Measurements from ENCODE around the gene USP7. TPM values are rescaled to one million over a fixed set of nuclear protein-coding genes. Genes with fewer than 3 reads are reported as not detected.
"Not testable (repeated sequence)": the region's sequence is repeated elsewhere in the genome, so short reads cannot be mapped to it uniquely, and the experiment has no call there.

The USP7 gene
- total and polyA plus RNA-seq, 9 donors = 28.1 to 104 (median 86.3) TPM

DNA sequence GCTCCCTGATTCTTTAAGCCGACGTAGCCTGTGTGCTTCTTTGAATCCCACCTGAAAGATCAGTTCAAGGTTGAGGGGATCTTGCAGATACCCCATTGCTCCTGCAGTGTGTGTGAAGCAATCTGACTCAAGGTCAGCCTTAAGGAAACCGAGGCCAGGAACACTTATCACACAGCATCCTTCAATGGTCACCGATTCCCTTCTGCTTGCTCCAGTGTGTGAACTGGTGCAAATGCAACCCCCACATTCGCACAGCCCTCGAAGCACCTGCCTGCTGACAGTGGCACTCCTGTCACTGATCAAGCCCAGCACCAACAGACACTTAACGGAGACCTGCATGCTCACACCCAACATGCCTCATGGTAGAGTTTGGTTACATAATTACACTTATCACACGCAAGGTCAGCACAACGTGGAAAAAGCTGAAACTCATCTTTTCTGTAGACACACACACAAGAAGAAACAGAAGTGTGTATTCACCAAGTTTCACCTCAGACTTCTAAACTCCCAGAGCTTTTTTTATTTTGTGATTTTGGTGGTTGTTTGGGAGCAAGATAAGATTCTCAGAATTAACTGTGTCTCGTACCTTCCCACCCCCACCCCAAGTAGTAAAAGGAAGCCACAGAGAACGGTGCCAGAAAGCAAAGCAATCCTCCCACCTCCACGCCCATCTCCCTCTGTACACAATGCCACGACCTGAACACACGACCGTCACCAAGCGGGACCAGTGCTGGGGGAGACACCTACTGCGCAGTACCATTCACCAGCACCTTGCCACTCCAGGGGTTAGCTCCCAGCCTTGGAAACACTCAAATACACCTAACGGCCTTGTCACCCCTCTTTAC is 44.4 kb downstream of the USP7 start:
- DNase-seq = no peak
- H3K9me3 ChIP-seq = no peaks in the 10 kb centered on the region
- 66 to 77% (median 69%) methylated on average over 18 of the region's 18 CpGs for WGBS, 3 donors
- no peak overlapping the region for H3K27ac ChIP-seq
- no peak overlapping the region for H3K4me3 ChIP-seq
- H3K27me3 ChIP-seq = no peaks in the 10 kb centered on the region
- TF ChIP-seq POLR2A (IDR thresholded peaks at IDR 0.05) = no peak
- TF ChIP-seq, protein P1, sequence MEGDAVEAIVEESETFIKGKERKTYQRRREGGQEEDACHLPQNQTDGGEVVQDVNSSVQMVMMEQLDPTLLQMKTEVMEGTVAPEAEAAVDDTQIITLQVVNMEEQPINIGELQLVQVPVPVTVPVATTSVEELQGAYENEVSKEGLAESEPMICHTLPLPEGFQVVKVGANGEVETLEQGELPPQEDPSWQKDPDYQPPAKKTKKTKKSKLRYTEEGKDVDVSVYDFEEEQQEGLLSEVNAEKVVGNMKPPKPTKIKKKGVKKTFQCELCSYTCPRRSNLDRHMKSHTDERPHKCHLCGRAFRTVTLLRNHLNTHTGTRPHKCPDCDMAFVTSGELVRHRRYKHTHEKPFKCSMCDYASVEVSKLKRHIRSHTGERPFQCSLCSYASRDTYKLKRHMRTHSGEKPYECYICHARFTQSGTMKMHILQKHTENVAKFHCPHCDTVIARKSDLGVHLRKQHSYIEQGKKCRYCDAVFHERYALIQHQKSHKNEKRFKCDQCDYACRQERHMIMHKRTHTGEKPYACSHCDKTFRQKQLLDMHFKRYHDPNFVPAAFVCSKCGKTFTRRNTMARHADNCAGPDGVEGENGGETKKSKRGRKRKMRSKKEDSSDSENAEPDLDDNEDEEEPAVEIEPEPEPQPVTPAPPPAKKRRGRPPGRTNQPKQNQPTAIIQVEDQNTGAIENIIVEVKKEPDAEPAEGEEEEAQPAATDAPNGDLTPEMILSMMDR (IDR thresholded peaks at IDR 0.05) = no peak
- no peak for TF ChIP-seq EP300 (IDR thresholded peaks at IDR 0.05)
- intact Hi-C loops (cut with DNase I) = no loop called here
- no peaks in the 10 kb centered on the region for H3K4me1 ChIP-seq (ENCODE audit: insufficient read depth)
- H3K36me3 ChIP-seq = no peaks in the 10 kb centered on the region

DNA sequence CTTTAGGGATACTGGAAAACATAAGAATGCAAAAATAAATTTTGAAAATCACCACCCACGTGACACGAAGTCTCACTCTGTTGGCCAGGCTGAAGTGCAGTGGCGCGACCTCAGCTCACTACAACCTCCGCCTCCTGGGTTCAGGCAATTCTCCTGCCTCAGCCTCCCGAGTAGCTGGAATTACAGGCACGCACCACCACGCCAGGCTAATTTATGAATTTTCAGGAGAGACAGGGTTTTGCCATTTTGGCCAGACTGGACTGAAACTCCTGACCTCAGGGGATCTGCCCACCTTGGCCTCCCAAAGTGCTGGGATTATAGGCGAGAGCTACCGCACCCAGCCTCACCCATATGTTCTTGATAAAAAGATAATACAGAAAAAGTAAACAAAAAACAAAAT is 46.4 kb downstream of the USP7 start:
- DNase-seq; H3K9me3 ChIP-seq; H3K27me3 ChIP-seq; H3K4me3 ChIP-seq; H3K4me1 ChIP-seq (ENCODE audit: insufficient read depth); intact Hi-C loops (cut with DNase I); H3K27ac ChIP-seq; H3K36me3 ChIP-seq: not testable (repeated sequence)
- WGBS, 3 donors = 93 to 95% (median 94%) methylated on average over 10 of the region's 10 CpGs

DNA sequence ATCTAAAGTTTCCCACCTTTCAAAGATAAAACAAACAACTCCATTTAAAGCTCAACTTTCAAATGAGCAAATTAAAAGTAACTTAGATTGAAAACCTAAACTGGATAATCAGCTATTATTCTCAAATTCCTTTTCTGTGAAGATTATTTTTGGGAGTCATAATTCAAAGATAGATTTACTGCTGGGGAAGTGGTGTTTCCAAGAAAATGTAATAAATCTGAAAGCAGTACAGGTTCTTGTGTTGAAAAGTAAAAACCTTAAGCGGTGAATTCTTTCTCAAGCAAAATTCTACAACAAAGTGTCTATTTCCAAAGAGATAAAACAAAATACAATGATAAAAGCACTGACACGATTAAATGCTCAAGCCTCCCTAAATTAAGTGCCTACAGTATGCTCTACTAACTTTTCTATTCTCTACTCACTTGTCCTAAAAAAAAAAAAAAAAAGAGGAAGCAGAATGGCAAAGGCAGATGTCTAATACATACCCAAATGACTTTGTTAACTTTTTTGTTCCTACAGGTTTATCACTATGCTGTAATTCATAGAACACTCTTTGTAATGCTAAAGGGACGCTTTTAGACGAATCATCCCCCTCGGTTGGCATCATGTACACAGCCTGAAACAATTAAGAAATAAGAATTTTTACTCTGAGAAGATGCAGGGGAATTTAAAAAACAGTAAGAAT is 47.0 kb downstream of the USP7 start:
- no peak for DNase-seq
- Histone ChIP-seq H3K36me3 (no peaks in the 10 kb centered on the region), H3K27me3 (no peaks in the 10 kb centered on the region), H3K4me1 (ENCODE audit: insufficient read depth) (no peaks in the 10 kb centered on the region), H3K9me3 (no peaks in the 10 kb centered on the region), H3K4me3 (no peak overlapping the region), H3K27ac (no peak overlapping the region)
- intact Hi-C loops (cut with DNase I) = no loop called here
- TF ChIP-seq EP300 (IDR thresholded peaks at IDR 0.05) (no peak), POLR2A (IDR thresholded peaks at IDR 0.05) (no peak)
- TF ChIP-seq, protein P1 (IDR thresholded peaks at IDR 0.05) = no peak
- 64 to 71% (median 71%) methylated on average over 5 of the region's 5 CpGs for WGBS, 3 donors

DNA sequence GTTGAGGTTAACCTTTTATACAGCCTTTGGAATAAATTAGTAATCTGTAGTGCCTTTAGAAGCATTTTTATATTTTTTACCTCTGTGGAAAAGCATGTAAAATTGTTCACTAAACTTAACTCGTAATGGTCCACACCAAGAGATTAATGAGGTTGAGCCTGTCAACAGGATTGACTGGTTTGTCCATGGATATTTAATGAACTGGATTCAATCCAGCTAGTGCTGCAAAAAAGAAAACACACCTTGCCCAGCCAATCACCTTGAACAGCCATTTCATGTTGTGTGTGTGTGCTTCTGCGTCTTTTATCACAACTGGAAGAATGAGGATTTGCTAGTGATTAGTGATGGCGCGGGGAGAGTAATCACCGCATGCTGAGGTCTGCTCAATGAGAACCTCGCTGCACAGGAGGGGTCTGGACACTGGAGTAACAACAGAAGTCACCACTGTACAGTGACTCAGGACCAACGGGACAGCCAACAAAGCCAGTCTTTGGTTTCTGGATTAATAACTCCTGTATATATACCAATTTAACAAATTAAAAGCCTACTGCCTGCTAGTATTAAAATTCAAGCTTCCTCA is 47.9 kb downstream of the USP7 start:
- no peaks in the 10 kb centered on the region for H3K36me3 ChIP-seq
- TF ChIP-seq EP300 (IDR thresholded peaks at IDR 0.05) = no peak
- TF ChIP-seq, protein P1 (IDR thresholded peaks at IDR 0.05) = no peak
- TF ChIP-seq POLR2A (IDR thresholded peaks at IDR 0.05) = no peak
- no peak overlapping the region for H3K27ac ChIP-seq
- DNase-seq = no peak
- WGBS, 3 donors = 92 to 95% (median 93%) methylated on average over 7 of the region's 7 CpGs
- H3K4me3 ChIP-seq = no peak overlapping the region
- no peaks in the 10 kb centered on the region for H3K27me3 ChIP-seq
- no peaks in the 10 kb centered on the region for H3K4me1 ChIP-seq (ENCODE audit: insufficient read depth)
- H3K9me3 ChIP-seq = no peaks in the 10 kb centered on the region
- intact Hi-C loops (cut with DNase I) = no loop called here

Data from ovary (tissue), 9 donors.